HG03060 (cell line): ENCODE results near the gene SLC46A1.

ENCODE experiments used
- ATAC-seq: cut with Tn5 transposase; IDR thresholded peaks from one replicate; pipeline ENCODE4 v1.9.1; 2021; ENCODE audit warnings: low read depth, moderate number of reproducible peaks; ENCODE audit not compliant: unreplicated experiment

The SLC46A1 gene

GRCh38 chr17:28363776-28364650 lies 42.0 kb downstream of the SLC46A1 start:
- ATAC-seq: no peak

GRCh38 chr17:28363186-28363585 lies 42.8 kb downstream of the SLC46A1 start:
- ATAC-seq: no peak

DNA sequence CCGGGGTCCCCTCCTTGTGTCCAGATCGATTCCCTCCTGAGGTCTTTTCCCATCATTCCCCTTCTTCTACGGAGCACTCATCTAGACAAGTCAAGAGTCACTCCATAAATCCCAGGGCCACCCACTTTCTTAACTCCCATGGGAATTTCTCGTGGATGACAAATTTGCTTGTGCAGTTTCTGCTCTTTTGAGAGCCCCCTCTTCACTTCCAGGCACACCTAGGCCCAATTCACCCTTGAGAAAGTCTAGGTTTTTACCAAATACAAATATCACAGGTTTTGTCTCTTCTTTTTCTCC lies 48.2 kb downstream of the SLC46A1 start:
- ATAC-seq: no peak

DNA sequence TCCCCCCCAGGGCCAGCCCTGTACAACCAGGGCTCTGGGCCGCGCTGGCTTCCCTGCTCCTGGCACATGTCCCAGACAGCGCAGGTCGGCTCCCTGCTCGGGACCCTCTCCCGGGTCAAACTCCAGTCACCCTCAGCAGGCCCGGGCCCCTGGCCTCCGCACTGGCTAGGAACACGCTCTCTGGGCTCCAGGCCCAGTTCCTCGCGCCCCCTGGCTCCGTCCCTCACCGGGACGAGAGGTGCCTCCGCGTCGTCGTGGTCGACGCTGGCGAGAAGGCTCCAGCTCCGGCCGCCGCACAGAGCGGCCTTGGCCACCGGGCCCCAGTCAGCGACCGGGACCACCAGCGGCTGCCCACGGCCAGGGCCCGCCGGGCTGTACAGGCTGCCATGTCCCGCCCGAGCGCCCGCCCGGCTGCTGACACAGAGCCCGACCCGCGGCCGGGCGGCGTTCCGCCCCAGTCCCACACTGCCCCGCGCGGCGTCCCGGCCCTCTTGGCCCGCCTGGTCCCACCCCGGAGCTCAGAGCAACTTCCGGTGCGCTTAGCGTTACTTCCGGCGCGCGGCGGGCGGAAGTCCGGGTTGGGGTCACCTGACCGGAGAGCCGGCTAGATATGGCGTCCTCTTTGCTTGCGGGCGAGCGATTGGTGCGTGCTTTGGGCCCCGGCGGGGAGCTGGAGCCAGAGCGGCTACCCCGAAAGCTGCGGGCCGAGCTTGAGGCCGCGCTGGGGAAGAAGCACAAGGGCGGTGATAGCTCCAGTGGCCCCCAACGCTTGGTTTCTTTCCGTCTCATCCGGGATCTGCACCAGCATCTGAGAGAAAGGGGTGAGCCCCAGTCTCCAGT lies 48.7 kb downstream of the SLC46A1 start, which contains the start of gene POLDIP2:
TSS of gene POLDIP2 (minus strand) at position 467 of the 840 bp plus-strand sequence. CDS start at position 388, 79 bp downstream.
- peak; percentile 70 for ATAC-seq

- ATAC-seq: no peak
Measured at GRCh38 chr17:28350271-28350670, 55.7 kb downstream of the SLC46A1 start.

DNA sequence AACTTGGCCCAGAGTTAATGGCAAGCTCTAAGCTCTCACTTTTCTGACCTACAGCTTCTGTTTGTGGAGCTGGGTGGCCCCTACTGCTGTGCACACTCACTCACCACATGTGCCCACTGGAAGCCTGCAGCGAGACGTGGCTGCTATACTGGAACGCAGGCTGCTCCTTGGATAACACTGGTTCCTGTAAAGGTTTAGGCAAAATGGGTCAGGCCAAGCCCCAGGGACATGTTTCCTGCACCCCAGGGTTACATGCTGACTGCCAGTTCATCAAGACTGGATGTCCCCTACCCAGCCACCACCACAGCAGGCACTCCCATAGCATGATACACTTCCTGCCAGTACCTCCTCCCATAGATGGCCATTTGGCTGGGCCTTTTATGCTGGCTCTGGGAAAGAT lies 57.0 kb downstream of the SLC46A1 start:
- ATAC-seq: no peak

GRCh38 chr17:28347261-28347891 lies 58.6 kb downstream of the SLC46A1 start:
- no peak for ATAC-seq

DNA sequence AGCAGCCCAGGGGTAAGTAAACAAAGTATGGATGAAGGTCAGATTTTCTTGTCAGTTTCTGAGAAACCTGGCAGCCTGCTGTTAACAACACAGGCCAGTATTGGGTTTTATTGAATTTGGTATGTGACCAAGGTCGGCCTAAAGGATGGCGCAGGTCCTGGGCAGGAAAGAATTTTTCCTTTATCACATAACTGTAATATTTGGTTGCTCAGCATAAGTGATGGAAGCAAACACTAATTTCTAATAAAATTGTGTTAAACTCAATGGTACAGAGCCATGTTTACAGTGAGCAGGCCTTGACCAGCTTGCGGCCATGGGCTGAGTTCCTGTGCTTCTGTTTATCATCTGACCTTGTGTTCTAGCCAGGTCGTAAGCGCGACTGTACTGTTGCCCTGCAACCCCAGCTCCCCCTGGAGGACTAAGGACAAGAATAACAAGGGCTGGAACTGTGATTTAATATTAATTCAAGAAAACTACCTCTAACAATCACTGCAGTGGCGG lies 59.2 kb downstream of the SLC46A1 start:
- no peak for ATAC-seq

DNA sequence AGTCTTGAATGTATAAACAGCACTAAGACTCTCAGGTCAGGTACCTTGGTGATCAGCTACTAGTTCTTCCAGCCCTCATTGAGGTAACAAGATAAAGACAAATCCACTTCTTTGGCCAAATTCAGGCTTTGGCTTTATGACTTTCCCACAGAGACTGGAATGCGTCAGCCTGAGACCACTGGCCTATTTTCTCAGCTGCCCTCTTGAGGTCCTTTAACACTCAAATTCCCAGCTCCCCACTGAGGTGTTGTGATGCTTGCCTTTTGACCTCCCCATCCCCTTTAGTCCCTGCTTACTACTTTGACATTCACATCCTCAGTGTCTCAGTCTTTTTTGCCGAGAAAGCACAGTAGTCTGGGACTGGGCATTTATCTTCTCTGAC lies 59.8 kb downstream of the SLC46A1 start:
- ATAC-seq: no peak

- no peak for ATAC-seq
Measured at GRCh38 chr17:28345419-28346198, 60.4 kb downstream of the SLC46A1 start.
